Measurements from ENCODE around the gene OSBPL5. TPM values are rescaled to one million over a fixed set of nuclear protein-coding genes. Genes with fewer than 3 reads are reported as not detected.
"Not testable (repeated sequence)": the region's sequence is repeated elsewhere in the genome, so short reads cannot be mapped to it uniquely, and the experiment has no call there.

Gene OSBPL5
- total RNA-seq, 2 donors from 2014 or later = 61.2 to 84.0 TPM

- DNase-seq (ENCODE audit: low spot score) = no peak
Observed at GRCh38 chr11:3186166-3186953, 21.2 kb upstream of the OSBPL5 start.

GRCh38 chr11:3184732-3185347 is 19.7 kb upstream of the OSBPL5 start:
- no peak for DNase-seq (ENCODE audit: low spot score)
- intact Hi-C loops (cut with DNase I) = no loop called here

More at GRCh38 chr11:3186166-3186953, 21.2 kb upstream of the OSBPL5 start:
- intact Hi-C loops (cut with DNase I) = no loop called here

GRCh38 chr11:3183523-3183922 is 18.4 kb upstream of the OSBPL5 start:
- intact Hi-C loops (cut with DNase I) = no loop called here
- no peak for DNase-seq (ENCODE audit: low spot score)

- intact Hi-C loops (cut with DNase I) = no loop called here
- no peak for DNase-seq (ENCODE audit: low spot score)
Observed at GRCh38 chr11:3182462-3182852, 17.3 kb upstream of the OSBPL5 start.

GRCh38 chr11:3181725-3182461 is 16.8 kb upstream of the OSBPL5 start:
- DNase-seq (ENCODE audit: low spot score) = peak; percentile 64
- intact Hi-C loops (cut with DNase I) = no loop called here

- intact Hi-C loops (cut with DNase I) = no loop called here
Observed at GRCh38 chr11:3180869-3181268, 15.8 kb upstream of the OSBPL5 start.

GRCh38 chr11:3178349-3178748 is 13.2 kb upstream of the OSBPL5 start:
- no peak for DNase-seq (ENCODE audit: low spot score)
- intact Hi-C loops (cut with DNase I) = no loop called here

More at GRCh38 chr11:3180869-3181268, 15.8 kb upstream of the OSBPL5 start:
- no peak for DNase-seq (ENCODE audit: low spot score)

GRCh38 chr11:3177931-3178330 is 12.8 kb upstream of the OSBPL5 start:
- no peak for DNase-seq (ENCODE audit: low spot score)

GRCh38 chr11:3176487-3176886 is 11.4 kb upstream of the OSBPL5 start:
- intact Hi-C loops (cut with DNase I) = no loop called here
- DNase-seq (ENCODE audit: low spot score) = no peak

More at GRCh38 chr11:3177931-3178330, 12.8 kb upstream of the OSBPL5 start:
- intact Hi-C loops (cut with DNase I) = no loop called here

GRCh38 chr11:3175194-3175593 is 10.1 kb upstream of the OSBPL5 start:
- DNase-seq (ENCODE audit: low spot score) = no peak
- intact Hi-C loops (cut with DNase I) = no loop called here

GRCh38 chr11:3174387-3174786 is 9.3 kb upstream of the OSBPL5 start:
- DNase-seq (ENCODE audit: low spot score) = no peak
- intact Hi-C loops (cut with DNase I) = no loop called here

GRCh38 chr11:3173795-3174194 is 8.7 kb upstream of the OSBPL5 start:
- DNase-seq (ENCODE audit: low spot score) = no peak
- intact Hi-C loops (cut with DNase I) = no loop called here

GRCh38 chr11:3171931-3172560 is 6.9 kb upstream of the OSBPL5 start:
- DNase-seq (ENCODE audit: low spot score) = no peak

GRCh38 chr11:3170756-3171650 is 5.9 kb upstream of the OSBPL5 start:
- intact Hi-C loops (cut with DNase I) = no loop called here
- peak; percentile 68 for DNase-seq (ENCODE audit: low spot score)

More at GRCh38 chr11:3171931-3172560, 6.9 kb upstream of the OSBPL5 start:
- intact Hi-C loops (cut with DNase I) = no loop called here

- intact Hi-C loops (cut with DNase I) = no loop called here
- DNase-seq (ENCODE audit: low spot score) = peak; percentile 72
Observed at GRCh38 chr11:3170044-3170755, 5.1 kb upstream of the OSBPL5 start.

- DNase-seq (ENCODE audit: low spot score) = peak; percentile 84
- intact Hi-C loops (cut with DNase I) = no loop called here
Observed at GRCh38 chr11:3169255-3170043, 4.3 kb upstream of the OSBPL5 start.

GRCh38 chr11:3168742-3169254 is 3.7 kb upstream of the OSBPL5 start:
- intact Hi-C loops (cut with DNase I) = not testable (repeated sequence)
- DNase-seq (ENCODE audit: low spot score) = peak; percentile 70

Data from posterior vena cava (tissue), 2 donors.